ENCODE measurements around the gene PCDH7. TPM values are rescaled to one million over a fixed set of nuclear protein-coding genes. Genes with fewer than 3 reads are reported as not detected.

Gene PCDH7
- total RNA-seq, 1 experiment from 2014 or later = 1.9 TPM

- no peaks in the 10 kb centered on the region for H3K27me3 ChIP-seq (ENCODE audit: low read length)
- H3K36me3 ChIP-seq (ENCODE audit: low read depth, low read length) = no peaks in the 10 kb centered on the region
- H3K4me2 ChIP-seq (ENCODE audit: low read length) = no peak overlapping the region
- H4K20me1 ChIP-seq (ENCODE audit: low read length) = no peaks in the 10 kb centered on the region
- no peak for ATAC-seq
- H3K4me3 ChIP-seq (ENCODE audit: low read length) = no peak overlapping the region
- H3K9me3 ChIP-seq (ENCODE audit: low read length) = no peaks in the 10 kb centered on the region
- no peaks in the 10 kb centered on the region for H3K79me2 ChIP-seq (ENCODE audit: low read length)
- no peak overlapping the region for H2AFZ ChIP-seq (ENCODE audit: low read length)
- ChIA-PET CTCF (no interaction called here), POLR2A (ENCODE audit: unreplicated experiment) (no interaction called here)
- no peak for DNase-seq
- no peak for TF ChIP-seq EZH2phosphoT487 (IDR thresholded peaks at IDR 0.05; ENCODE audit: borderline replicate concordance, low read length)
- TF ChIP-seq, protein P1, sequence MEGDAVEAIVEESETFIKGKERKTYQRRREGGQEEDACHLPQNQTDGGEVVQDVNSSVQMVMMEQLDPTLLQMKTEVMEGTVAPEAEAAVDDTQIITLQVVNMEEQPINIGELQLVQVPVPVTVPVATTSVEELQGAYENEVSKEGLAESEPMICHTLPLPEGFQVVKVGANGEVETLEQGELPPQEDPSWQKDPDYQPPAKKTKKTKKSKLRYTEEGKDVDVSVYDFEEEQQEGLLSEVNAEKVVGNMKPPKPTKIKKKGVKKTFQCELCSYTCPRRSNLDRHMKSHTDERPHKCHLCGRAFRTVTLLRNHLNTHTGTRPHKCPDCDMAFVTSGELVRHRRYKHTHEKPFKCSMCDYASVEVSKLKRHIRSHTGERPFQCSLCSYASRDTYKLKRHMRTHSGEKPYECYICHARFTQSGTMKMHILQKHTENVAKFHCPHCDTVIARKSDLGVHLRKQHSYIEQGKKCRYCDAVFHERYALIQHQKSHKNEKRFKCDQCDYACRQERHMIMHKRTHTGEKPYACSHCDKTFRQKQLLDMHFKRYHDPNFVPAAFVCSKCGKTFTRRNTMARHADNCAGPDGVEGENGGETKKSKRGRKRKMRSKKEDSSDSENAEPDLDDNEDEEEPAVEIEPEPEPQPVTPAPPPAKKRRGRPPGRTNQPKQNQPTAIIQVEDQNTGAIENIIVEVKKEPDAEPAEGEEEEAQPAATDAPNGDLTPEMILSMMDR (conservative IDR thresholded peaks at IDR 0.05; ENCODE audit: low read depth, low read length) = no peak
- no peak for TF ChIP-seq EZH2 (IDR thresholded peaks at IDR 0.05; ENCODE audit: low read length, unreplicated experiment)
- intact Hi-C loops (cut with micrococcal nuclease) = no loop called here
- no peaks in the 10 kb centered on the region for H3F3A ChIP-seq (ENCODE audit: low read length, unreplicated experiment)
- H3K27ac ChIP-seq (ENCODE audit: low read length) = no peak overlapping the region
- no peaks in the 10 kb centered on the region for H3K9me2 ChIP-seq (replicated peaks; ENCODE audit: low read length)
- no peak overlapping the region for H3K9ac ChIP-seq (ENCODE audit: low read length)
- no TSS peak for BruUV-seq (replicated peaks)
- H3K4me1 ChIP-seq (ENCODE audit: insufficient read depth, low read length) = no peaks in the 10 kb centered on the region
Measured at GRCh38 chr4:30743897-30744296, 23.7 kb downstream of the PCDH7 start.

- Histone ChIP-seq H3K27ac (ENCODE audit: low read length) (no peak overlapping the region), H3K9ac (ENCODE audit: low read length) (no peak overlapping the region), H3K27me3 (ENCODE audit: low read length) (no peaks in the 10 kb centered on the region), H2AFZ (ENCODE audit: low read length) (no peak overlapping the region), H3K4me1 (ENCODE audit: insufficient read depth, low read length) (no peaks in the 10 kb centered on the region), H3K4me2 (ENCODE audit: low read length) (no peak overlapping the region), H3K4me3 (ENCODE audit: low read length) (no peak overlapping the region), H3K9me2 (replicated peaks; ENCODE audit: low read length) (no peaks in the 10 kb centered on the region), H3K9me3 (ENCODE audit: low read length) (no peaks in the 10 kb centered on the region), H3K79me2 (ENCODE audit: low read length) (no peaks in the 10 kb centered on the region), H4K20me1 (ENCODE audit: low read length) (no peaks in the 10 kb centered on the region), H3K36me3 (ENCODE audit: low read depth, low read length) (no peaks in the 10 kb centered on the region), H3F3A (ENCODE audit: low read length, unreplicated experiment) (no peaks in the 10 kb centered on the region)
- BruUV-seq (replicated peaks) = no TSS peak
- DNase-seq (no peak), ATAC-seq (no peak)
- ChIA-PET POLR2A (ENCODE audit: unreplicated experiment) (no interaction called here), CTCF (no interaction called here)
- intact Hi-C loops (cut with micrococcal nuclease) = no loop called here
- TF ChIP-seq, protein P1 (conservative IDR thresholded peaks at IDR 0.05; ENCODE audit: low read depth, low read length) = no peak
- no peak for TF ChIP-seq EZH2 (IDR thresholded peaks at IDR 0.05; ENCODE audit: low read length, unreplicated experiment)
- no peak for TF ChIP-seq EZH2phosphoT487 (IDR thresholded peaks at IDR 0.05; ENCODE audit: borderline replicate concordance, low read length)
Measured at GRCh38 chr4:30744386-30744785, 24.2 kb downstream of the PCDH7 start.

DNA sequence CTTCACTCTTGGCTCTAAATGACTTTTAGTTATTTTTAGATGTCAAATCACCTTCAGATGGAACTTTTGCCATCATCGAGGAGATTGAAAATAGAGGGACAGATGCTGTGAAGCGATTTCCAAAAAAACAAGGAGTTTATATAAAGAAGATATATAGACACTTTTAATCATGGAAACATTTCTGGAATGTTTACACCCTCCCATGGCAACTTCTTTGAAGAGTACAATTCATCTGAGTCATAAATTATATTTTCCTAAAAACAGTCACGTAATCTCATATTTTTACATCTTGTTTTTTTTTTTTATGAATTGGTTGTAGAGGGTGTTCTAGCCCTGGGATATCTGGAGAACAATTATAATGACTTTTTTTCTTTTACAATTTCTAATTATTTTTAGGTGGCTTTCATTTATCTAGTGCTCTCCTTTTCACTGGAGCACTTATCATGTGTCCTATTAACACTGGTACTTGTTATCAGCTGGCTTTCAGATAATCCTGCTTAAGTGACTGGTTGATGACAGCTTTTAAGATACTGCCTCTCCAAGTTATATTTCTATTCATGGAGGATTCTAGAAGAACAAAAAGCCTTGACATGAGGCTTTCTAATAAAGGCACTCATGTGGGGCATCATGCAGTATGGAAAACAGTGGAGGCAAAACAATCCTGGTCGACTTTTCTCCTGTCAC lies 24.9 kb downstream of the PCDH7 start:
- TF ChIP-seq EZH2phosphoT487 (IDR thresholded peaks at IDR 0.05; ENCODE audit: borderline replicate concordance, low read length) (no peak), EZH2 (IDR thresholded peaks at IDR 0.05; ENCODE audit: low read length, unreplicated experiment) (no peak)
- TF ChIP-seq, protein P1 (conservative IDR thresholded peaks at IDR 0.05; ENCODE audit: low read depth, low read length) = no peak
- Histone ChIP-seq H3K9ac (ENCODE audit: low read length) (no peak overlapping the region), H3K27ac (ENCODE audit: low read length) (no peak overlapping the region), H3F3A (ENCODE audit: low read length, unreplicated experiment) (no peaks in the 10 kb centered on the region), H4K20me1 (ENCODE audit: low read length) (no peaks in the 10 kb centered on the region), H3K27me3 (ENCODE audit: low read length) (no peaks in the 10 kb centered on the region), H3K4me2 (ENCODE audit: low read length) (no peak overlapping the region), H3K36me3 (ENCODE audit: low read depth, low read length) (no peaks in the 10 kb centered on the region), H2AFZ (ENCODE audit: low read length) (no peak overlapping the region), H3K79me2 (ENCODE audit: low read length) (no peaks in the 10 kb centered on the region), H3K4me3 (ENCODE audit: low read length) (no peak overlapping the region), H3K9me2 (replicated peaks; ENCODE audit: low read length) (no peaks in the 10 kb centered on the region), H3K9me3 (ENCODE audit: low read length) (no peaks in the 10 kb centered on the region), H3K4me1 (ENCODE audit: insufficient read depth, low read length) (no peaks in the 10 kb centered on the region)
- POLR2A ChIA-PET (ENCODE audit: unreplicated experiment) = no interaction called here
- intact Hi-C loops (cut with micrococcal nuclease) = no loop called here
- ATAC-seq (no peak), DNase-seq (no peak)
- CTCF ChIA-PET = no interaction called here
- no TSS peak for BruUV-seq (replicated peaks)

Measured in PC-3 (cell line).